ENCODE measurements around the gene UBB.

Gene UBB

DNA sequence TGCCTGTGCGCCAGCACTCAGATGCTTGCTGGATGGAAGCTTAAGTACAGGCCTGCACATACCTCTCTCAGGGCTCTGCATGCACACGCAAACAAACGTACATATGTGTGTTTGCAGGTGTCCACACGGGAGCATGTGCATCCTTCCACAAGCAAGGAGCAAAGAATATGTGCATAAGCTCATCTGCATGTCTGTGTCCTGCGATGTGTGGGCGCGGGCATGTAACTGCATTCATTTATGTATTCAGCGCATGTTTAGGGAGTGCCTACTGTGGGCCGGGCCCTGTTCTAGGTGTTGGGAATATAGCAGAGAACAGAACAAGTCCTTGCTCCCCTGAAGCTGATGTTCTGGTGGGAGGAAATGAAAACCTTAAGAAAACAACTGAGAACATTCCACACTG is 48.2 kb downstream of the UBB start:
- TF ChIP-seq, protein P1, sequence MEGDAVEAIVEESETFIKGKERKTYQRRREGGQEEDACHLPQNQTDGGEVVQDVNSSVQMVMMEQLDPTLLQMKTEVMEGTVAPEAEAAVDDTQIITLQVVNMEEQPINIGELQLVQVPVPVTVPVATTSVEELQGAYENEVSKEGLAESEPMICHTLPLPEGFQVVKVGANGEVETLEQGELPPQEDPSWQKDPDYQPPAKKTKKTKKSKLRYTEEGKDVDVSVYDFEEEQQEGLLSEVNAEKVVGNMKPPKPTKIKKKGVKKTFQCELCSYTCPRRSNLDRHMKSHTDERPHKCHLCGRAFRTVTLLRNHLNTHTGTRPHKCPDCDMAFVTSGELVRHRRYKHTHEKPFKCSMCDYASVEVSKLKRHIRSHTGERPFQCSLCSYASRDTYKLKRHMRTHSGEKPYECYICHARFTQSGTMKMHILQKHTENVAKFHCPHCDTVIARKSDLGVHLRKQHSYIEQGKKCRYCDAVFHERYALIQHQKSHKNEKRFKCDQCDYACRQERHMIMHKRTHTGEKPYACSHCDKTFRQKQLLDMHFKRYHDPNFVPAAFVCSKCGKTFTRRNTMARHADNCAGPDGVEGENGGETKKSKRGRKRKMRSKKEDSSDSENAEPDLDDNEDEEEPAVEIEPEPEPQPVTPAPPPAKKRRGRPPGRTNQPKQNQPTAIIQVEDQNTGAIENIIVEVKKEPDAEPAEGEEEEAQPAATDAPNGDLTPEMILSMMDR (IDR thresholded peaks at IDR 0.05; ENCODE audit: low read depth, low read length): no peak
- H3K4me3 ChIP-seq (ENCODE audit: low read depth, low read length): no peak overlapping the region

DNA sequence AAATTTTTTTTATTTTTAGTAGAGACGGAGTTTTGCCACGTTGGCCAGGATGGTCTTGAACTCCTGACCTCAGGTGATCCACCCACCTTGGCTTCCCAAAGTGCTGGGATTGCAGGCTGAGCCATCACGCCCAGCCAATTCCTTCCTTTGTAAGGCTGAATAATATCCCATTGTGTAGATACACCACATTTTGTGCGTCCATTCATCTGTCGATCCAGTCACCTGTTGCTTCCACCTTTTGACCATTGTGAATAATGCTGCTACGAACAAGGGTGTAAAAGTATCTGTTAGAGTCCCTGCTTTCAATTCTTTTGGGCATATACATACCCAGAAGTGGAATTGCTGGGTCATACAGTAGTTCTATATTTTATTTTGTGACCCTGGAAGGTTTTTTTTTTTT is 49.8 kb downstream of the UBB start:
- H3K4me3 ChIP-seq (ENCODE audit: low read depth, low read length): no peak overlapping the region
- TF ChIP-seq, protein P1 (IDR thresholded peaks at IDR 0.05; ENCODE audit: low read depth, low read length): no peak

DNA sequence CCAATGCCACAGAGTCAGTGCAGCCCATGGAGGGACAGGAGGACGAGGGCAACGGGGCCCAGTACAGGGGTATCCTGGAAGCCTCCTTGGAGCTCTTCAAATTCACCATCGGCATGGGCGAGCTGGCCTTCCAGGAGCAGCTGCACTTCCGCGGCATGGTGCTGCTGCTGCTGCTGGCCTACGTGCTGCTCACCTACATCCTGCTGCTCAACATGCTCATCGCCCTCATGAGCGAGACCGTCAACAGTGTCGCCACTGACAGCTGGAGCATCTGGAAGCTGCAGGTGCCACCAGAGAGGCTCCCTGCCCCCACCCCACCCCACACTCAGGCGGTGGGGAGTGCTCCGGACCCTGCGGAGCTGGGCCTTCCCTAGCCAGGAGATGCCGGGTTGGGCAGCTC is 51.1 kb downstream of the UBB start:
- TF ChIP-seq, protein P1 (IDR thresholded peaks at IDR 0.05; ENCODE audit: low read depth, low read length): no peak
- no peak overlapping the region for H3K4me3 ChIP-seq (ENCODE audit: low read depth, low read length)

All from WI38 (cell line).